Right kidney (tissue), 1 donor: ENCODE data around the gene KIF26A.

Source experiments
- DNase-seq: peaks from one replicate; pipeline ENCODE4 v3.0.0-alpha.2; 2016

Gene KIF26A

DNA sequence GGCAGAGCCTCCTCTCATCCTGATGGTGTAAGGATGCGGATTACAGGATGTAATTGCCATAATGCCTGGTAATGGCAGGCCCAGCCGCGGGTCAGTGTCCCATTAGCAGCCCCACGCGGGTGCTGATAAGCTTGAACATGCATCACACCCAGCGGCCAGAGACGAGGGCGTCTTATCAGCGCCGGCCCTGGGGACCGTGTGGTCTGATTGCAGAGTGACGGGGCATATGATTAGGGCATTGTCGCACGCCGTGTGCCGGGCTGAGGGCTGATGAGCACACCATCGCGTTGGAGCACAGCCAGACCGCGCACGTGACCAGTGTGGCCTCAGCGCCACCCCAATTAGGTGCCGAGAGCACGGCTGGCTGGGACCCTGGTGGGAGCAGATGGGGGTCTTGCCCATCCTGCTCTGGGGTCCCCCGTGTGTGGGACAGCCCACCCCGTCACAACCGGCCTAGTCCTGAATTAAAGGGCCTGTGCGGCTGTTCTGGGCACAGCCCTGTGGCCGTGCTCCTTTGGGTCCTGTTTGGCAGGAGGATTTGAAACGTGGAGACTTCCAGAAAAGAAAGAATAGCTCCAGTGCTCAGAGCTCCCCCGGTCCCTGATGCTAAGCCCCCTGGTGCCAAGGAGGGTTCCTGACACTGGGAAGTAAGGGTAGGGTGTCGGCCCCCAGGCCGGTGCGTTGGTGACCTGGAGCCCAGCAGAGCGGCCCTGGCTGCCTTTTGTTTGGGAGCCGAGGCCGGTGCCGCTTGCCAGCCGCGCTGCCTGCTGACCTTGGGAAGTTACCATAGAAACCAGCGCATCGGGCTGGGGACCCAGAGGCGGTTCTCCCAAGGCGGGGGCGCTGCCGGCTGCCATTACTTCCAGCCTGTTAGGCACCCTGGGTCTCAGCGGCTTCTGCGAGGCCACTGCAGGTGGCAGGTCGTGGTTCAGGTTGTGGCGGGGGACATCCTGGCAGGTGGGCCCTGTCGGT is 20.7 kb downstream of the KIF26A start:
- DNase-seq: no peak

GRCh38 chr14:104159990-104160389 is 21.6 kb downstream of the KIF26A start:
- no peak for DNase-seq

- no peak for DNase-seq
Measured at GRCh38 chr14:104161602-104162367, 23.4 kb downstream of the KIF26A start.

DNA sequence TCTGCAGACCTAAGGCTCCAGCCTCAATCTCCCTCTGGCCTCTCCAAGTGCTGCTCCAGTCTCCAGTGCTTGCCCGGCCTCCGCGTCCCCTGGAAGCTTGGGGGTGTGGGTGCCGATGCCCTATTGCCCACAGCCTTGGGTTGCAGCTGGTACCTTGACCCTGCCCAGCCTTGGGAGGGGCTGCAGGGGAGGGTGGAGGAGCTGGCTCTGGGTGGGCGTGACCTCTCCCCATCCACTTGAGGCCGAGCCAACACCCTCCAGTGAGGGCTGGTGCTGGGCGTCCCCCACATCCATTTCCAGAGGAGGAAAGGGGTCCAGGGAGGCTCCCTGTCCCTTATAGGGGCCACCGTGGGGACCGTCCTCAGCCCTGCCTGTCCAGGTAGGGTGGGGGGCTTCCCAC is 24.1 kb downstream of the KIF26A start:
- no peak for DNase-seq

GRCh38 chr14:104163541-104163940 is 25.2 kb downstream of the KIF26A start:
- DNase-seq: no peak

- no peak for DNase-seq
Measured at GRCh38 chr14:104164041-104164440, 25.7 kb downstream of the KIF26A start.

DNA sequence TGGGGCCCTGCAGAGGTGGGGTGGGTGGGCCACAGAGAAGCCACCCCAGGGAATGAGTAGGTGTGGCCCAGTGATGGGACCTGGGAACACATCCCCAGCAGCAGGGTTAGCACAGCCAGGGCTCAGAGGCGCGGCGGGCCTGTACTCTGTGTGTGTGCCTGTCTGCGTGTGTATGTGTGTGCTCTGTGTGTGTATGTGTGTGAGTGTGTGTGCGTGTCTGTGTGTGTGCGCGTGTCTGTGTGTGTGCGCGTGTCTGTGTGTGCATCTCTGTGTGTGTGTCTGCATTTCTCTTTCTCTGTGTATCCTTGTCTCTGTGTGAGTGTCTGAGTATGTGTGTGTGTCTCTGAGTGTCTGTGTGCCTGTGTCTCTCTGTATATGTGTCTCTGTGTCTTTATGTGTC is 26.1 kb downstream of the KIF26A start:
- no peak for DNase-seq

DNA sequence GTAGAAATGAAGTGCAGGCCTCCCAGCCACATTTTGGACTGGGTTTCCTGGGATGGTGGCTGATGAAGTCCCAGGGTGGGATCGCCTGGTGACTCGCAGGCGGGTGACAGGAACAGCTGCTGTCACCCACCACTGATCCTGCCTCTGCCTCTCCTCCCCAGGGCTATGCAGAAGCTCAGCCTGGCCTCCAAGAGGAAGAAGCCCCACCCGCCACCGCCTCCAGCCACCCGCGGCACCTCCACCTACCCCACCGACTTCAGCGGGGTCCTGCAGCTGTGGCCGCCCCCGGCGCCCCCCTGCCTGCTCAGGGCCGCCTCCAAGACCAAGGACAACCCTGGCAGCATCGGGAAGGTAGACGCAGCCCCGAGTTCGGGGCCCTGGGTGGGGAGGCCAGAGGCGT is 28.3 kb downstream of the KIF26A start:
- no peak for DNase-seq

- no peak for DNase-seq
Measured at GRCh38 chr14:104168603-104169002, 30.2 kb downstream of the KIF26A start.

DNA sequence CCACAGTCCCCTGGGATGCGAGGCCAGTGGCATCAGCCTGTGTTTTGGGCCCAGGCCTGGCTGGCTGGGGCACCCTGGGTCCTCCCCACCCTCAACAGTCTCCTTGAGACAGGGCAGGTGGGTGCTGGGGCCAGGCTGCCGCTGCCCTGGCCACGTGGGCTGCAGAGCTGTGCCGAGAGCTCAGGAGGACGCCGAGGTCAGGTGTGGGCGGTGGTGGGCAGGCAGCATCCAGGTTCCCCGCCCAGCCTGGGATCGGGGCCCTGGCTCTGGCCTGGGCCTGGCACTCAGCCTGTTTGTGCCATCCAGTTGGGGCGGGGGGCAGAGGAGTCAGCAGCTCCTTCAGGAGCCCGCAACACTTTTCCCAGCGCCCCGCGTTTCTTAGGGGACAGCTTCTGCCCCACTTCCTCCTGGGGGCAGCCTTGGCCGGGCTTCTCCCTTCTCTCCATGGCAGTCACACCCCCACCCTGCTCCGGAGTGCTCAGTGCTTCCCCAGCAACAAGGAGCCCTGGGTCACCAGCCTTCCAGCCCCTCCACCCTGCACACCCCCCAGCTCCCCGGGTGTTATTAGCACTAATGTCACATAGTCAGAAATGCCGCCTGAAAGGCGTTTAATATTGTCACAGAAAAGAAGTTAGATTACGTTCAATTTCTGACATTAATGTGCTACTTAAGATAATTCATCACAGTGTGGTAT is 30.8 kb downstream of the KIF26A start:
- no peak for DNase-seq

GRCh38 chr14:104169699-104170479 is 31.5 kb downstream of the KIF26A start:
- DNase-seq: no peak

GRCh38 chr14:104171029-104171697 is 32.8 kb downstream of the KIF26A start:
- DNase-seq: no peak

GRCh38 chr14:104171895-104172294 is 33.5 kb downstream of the KIF26A start:
- no peak for DNase-seq

DNA sequence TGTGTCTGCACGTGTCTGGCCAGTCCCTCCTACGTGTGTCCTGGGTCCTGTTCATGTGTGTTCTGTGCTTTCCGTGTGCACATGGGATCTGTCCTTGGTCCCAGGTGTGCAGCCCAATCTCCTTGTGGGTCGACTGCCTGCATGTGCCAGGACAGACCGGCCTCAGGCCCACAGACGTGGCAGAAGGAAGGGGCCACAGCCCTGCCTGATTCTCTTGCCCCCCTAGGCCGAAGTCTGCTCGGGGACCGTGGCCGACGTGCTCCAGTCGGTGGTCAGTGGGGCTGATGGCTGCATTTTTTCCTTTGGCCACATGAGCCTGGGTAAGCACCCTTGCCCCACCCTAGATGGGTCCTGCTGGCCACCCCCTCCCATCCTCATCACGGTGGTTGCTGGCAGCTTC is 34.0 kb downstream of the KIF26A start:
- no peak for DNase-seq

GRCh38 chr14:104172880-104173279 is 34.5 kb downstream of the KIF26A start:
- DNase-seq: no peak

DNA sequence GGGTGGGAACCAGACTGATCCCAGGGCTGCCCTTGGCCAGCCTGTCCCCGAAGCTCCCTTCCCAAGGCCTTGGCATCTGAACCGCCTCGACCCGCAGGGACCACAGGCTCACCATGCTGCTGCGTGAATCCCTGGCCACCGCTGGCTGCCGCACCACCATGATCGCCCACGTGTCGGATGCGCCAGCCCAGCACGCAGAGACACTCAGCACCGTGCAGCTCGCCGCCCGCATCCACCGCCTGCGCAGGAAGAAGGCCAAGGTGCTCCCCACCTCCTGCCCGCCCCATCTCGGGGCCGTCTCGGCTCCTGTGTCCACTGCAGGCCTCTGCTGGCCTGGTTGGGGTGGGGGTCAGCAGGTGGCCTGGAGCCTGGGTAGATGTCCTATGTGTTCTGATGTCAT is 35.7 kb downstream of the KIF26A start:
- DNase-seq: no peak

- no peak for DNase-seq
Measured at GRCh38 chr14:104175041-104175440, 36.7 kb downstream of the KIF26A start.

DNA sequence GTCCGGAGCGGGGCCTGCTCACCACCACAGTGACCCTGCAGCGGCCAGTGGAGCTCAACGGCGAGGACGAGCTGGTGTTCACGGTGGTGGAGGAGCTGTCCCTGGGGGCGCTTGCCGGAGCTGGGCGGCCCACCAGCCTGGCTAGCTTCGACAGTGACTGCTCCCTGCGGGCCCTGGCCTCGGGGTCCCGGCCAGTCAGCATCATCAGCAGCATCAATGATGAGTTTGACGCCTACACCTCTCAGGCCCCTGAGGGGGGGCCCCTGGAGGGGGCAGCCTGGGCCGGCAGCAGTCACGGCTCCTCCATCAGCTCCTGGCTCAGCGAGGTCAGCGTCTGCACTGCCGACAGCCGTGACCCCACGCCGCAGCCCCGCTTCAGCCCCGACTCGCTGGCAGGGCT is 37.4 kb downstream of the KIF26A start:
- DNase-seq: no peak

- DNase-seq: no peak
Measured at GRCh38 chr14:104176611-104177010, 38.2 kb downstream of the KIF26A start.

- DNase-seq: no peak
Measured at GRCh38 chr14:104177411-104177810, 39.0 kb downstream of the KIF26A start.

- no peak for DNase-seq
Measured at GRCh38 chr14:104178279-104178678, 39.9 kb downstream of the KIF26A start.
